ENCODE data around the gene TRIM24. TPM values are rescaled to one million over a fixed set of nuclear protein-coding genes. Genes with fewer than 3 reads are reported as not detected.
A peak's percentile ranks its signal among the peaks of the same experiment; 100 is the strongest.
"Not testable (repeated sequence)": the region's sequence is repeated elsewhere in the genome, so short reads cannot be mapped to it uniquely, and the experiment has no call there.

TRIM24 gene
- total and polyA plus RNA-seq, 4 donors, result 3.3 to 13.8 (median 8.3) TPM

DNA sequence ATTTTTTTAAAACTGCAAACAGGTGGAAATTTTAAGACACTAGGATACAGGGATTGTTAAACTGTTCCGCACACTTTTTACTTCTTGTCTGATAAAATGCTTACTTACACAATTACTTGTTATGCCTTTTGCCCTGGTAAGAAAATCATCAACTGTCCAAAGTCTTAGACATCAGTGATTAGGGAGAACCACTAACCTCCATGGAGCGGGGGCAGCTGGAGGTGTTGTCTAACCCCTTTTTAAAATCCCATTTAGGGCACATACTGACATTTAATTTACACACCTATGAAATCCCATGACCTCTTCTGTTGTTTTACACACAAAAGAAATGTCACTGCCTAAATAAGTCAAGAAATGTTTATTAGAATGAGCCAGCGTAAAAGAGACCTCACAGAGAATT is 65.7 kb downstream of the TRIM24 start:
- WGBS, 2 donors, result 97% methylated on average over 3 of the region's 3 CpGs
- H3K4me3 ChIP-seq (ENCODE audit: low read length in 2 of 2), result no peak overlapping the region
- H3K4me1 ChIP-seq (ENCODE audit: control insufficient read depth in 1 of 2, insufficient read depth in 2 of 2, low read length in 2 of 2), result no peaks in the 10 kb centered on the region
- peaks cover 5 to 8% of the 10 kb centered on the region in 2 donors for H3K36me3 ChIP-seq (ENCODE audit: control insufficient read depth in 1 of 2, insufficient read depth in 2 of 2, low read length in 1 of 2)
- H3K27ac ChIP-seq (ENCODE audit: low read depth in 1 of 2, low read length in 2 of 2), result no peak overlapping the region
- H3K9me3 ChIP-seq (ENCODE audit: control insufficient read depth, low read length), result peaks cover 4% of the 10 kb centered on the region
- H3K27me3 ChIP-seq (ENCODE audit: control insufficient read depth in 1 of 2, insufficient read depth in 2 of 2, low read length in 1 of 2), result no peaks in the 10 kb centered on the region
- intact Hi-C loops (cut with DNase I), result no loop called here
- DNase-seq (no peak), ATAC-seq (ENCODE audit: low FRiP score) (no peak)

DNA sequence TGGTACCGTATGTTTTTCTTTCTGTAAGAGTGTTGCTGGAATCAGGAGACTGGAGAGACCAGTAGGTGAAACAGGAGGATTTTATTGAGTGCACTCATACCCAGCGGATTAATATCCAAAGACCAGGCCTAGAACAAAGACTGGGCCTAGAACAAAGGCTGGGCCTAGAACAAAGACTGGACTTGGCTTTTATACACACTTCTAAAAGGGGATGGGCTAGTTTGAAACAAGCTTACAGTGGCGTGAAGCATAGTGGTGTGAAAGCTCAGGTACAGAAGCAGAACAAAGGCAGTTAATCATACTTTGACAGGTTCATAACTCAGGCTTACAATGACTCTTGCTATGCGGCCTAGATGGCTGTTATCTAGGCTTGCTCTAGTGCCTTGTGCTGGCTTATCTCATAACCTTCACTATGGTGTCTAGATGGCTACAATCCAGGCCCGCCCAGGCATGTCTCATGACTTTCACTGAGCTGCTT is 67.7 kb downstream of the TRIM24 start:
- H3K4me1 ChIP-seq (ENCODE audit: control insufficient read depth in 1 of 2, insufficient read depth in 2 of 2, low read length in 2 of 2), result no peaks in the 10 kb centered on the region
- H3K27me3 ChIP-seq (ENCODE audit: control insufficient read depth in 1 of 2, insufficient read depth in 2 of 2, low read length in 1 of 2), result no peaks in the 10 kb centered on the region
- H3K36me3 ChIP-seq (ENCODE audit: control insufficient read depth in 1 of 2, insufficient read depth in 2 of 2, low read length in 1 of 2), result peaks cover 5 to 8% of the 10 kb centered on the region in 2 donors
- DNase-seq, result no peak
- no peak for ATAC-seq (ENCODE audit: low FRiP score)
- no peak overlapping the region for H3K27ac ChIP-seq (ENCODE audit: low read depth in 1 of 2, low read length in 2 of 2)
- intact Hi-C loops (cut with DNase I), result no loop called here
- 86 to 94% methylated on average over 5 of the region's 5 CpGs for WGBS, 2 donors
- peaks cover 4% of the 10 kb centered on the region for H3K9me3 ChIP-seq (ENCODE audit: control insufficient read depth, low read length)
- H3K4me3 ChIP-seq (ENCODE audit: low read length in 2 of 2), result no peak overlapping the region

DNA sequence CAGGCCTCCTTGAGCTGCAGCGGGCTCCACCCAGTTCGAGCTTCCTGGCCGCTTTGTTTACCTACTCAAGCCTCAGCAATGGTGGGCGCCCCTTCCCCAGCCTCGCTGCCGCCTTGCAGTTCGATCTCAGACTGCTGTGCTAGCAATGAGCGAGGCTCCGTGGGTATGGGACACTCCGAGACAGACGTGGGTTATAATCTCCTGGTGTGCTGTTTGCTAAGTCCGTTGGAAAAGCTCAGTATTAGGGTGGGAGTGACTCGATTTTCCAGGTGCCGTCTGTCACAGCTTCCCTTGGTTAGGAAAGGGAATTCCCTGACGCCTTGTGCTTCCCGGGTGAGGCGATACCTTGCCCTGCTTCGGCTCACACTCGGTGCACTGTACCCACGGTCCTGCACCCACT is 76.8 kb downstream of the TRIM24 start:
- ATAC-seq (ENCODE audit: low FRiP score); H3K27ac ChIP-seq (ENCODE audit: low read depth in 1 of 2, low read length in 2 of 2); H3K4me1 ChIP-seq (ENCODE audit: control insufficient read depth in 1 of 2, insufficient read depth in 2 of 2, low read length in 2 of 2); H3K27me3 ChIP-seq (ENCODE audit: control insufficient read depth in 1 of 2, insufficient read depth in 2 of 2, low read length in 1 of 2); intact Hi-C loops (cut with DNase I); H3K4me3 ChIP-seq (ENCODE audit: low read length in 2 of 2); H3K36me3 ChIP-seq (ENCODE audit: control insufficient read depth in 1 of 2, insufficient read depth in 2 of 2, low read length in 1 of 2); H3K9me3 ChIP-seq (ENCODE audit: control insufficient read depth, low read length): not testable (repeated sequence)
- WGBS, 2 donors, result 92 to 97% methylated on average over 19 to 20 of the region's 20 CpGs
- peak in 1 of 2 donors; percentile 41 for DNase-seq

DNA sequence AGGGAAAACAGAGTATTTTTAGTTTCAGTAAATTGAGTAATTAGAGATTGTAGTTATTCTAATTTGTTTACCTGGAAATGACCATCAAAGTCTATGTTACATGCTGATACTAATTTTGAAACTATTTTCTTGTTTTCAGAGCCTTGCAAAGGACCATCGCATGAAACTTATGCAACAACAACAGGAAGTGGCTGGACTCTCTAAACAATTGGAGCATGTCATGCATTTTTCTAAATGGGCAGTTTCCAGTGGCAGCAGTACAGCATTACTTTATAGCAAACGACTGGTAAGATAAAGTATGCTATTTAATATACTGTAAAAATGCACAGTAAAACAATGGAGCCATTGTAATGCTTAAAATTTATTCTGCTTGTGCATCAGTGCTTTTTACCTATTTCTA is 78.5 kb downstream of the TRIM24 start:
- intact Hi-C loops (cut with DNase I), result no loop called here
- WGBS, 2 donors, result 47 to 49% methylated on average over 2 of the region's 2 CpGs
- Histone ChIP-seq H3K4me3 (ENCODE audit: low read length in 2 of 2) (no peak overlapping the region), H3K27me3 (ENCODE audit: control insufficient read depth in 1 of 2, insufficient read depth in 2 of 2, low read length in 1 of 2) (no peaks in the 10 kb centered on the region), H3K9me3 (ENCODE audit: control insufficient read depth, low read length) (no peaks in the 10 kb centered on the region), H3K36me3 (ENCODE audit: control insufficient read depth in 1 of 2, insufficient read depth in 2 of 2, low read length in 1 of 2) (peaks cover 0 to 4% of the 10 kb centered on the region in 2 donors), H3K4me1 (ENCODE audit: control insufficient read depth in 1 of 2, insufficient read depth in 2 of 2, low read length in 2 of 2) (no peaks in the 10 kb centered on the region), H3K27ac (ENCODE audit: low read depth in 1 of 2, low read length in 2 of 2) (no peak overlapping the region)
- ATAC-seq (ENCODE audit: low FRiP score) (no peak), DNase-seq (no peak)

DNA sequence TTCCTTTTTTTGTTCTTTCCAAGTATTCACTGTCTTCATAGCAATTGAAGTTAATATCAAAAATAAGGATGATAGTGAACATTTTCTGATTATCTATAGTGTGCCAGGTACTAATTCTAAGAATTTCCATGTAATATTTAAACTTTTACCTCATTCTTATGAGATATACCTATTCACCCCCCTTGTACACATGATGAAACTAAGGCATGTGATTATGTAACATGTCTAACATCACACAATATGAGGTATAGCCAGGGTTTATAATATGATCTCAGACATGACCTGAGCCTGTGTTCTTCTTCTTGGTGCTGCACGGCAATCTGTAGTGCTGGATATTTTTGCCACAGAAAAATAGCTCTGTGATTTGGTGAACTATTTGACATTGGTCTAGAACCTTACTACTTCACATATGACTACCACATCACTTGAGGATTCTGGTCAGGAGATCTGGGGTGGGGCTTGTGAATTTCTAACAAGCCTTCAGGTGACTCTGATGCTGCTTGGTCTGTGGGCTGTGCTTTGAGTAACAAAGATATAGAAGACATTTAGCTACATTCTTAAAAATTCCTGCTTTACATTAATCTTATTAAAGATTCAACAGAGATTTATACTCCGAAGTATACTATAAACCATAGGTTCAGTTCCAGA is 79.1 kb downstream of the TRIM24 start:
- Histone ChIP-seq H3K9me3 (ENCODE audit: control insufficient read depth, low read length) (no peaks in the 10 kb centered on the region), H3K27me3 (ENCODE audit: control insufficient read depth in 1 of 2, insufficient read depth in 2 of 2, low read length in 1 of 2) (no peaks in the 10 kb centered on the region), H3K4me1 (ENCODE audit: control insufficient read depth in 1 of 2, insufficient read depth in 2 of 2, low read length in 2 of 2) (no peaks in the 10 kb centered on the region), H3K36me3 (ENCODE audit: control insufficient read depth in 1 of 2, insufficient read depth in 2 of 2, low read length in 1 of 2) (peaks cover 0 to 4% of the 10 kb centered on the region in 2 donors), H3K4me3 (ENCODE audit: low read length in 2 of 2) (no peak overlapping the region), H3K27ac (ENCODE audit: low read depth in 1 of 2, low read length in 2 of 2) (no peak overlapping the region)
- DNase-seq, result no peak
- WGBS, 2 donors, result 71 to 79% methylated on average over 2 of the region's 2 CpGs
- ATAC-seq (ENCODE audit: low FRiP score), result no peak
- intact Hi-C loops (cut with DNase I), result no loop called here

DNA sequence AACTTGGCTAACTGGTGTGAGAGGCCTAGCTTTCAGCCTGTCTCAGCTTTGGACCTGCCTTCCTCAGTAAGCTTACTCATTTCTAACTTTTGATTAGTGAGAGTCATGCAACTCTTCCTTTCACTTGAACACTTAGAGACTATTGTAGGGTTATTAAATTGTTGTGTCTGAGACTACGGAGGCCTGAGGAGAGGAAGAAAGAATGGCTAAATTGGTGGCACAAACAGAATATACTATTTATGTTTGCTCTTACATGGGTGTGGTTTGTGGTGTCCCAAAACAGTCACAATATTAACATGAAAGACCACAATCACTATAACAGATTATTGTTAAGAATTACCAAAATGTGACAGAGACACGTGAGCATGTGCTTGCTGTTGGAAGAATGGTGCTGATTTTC is 82.1 kb downstream of the TRIM24 start:
- Histone ChIP-seq H3K27ac (ENCODE audit: low read depth in 1 of 2, low read length in 2 of 2) (no peak overlapping the region), H3K9me3 (ENCODE audit: control insufficient read depth, low read length) (no peaks in the 10 kb centered on the region), H3K27me3 (ENCODE audit: control insufficient read depth in 1 of 2, insufficient read depth in 2 of 2, low read length in 1 of 2) (no peaks in the 10 kb centered on the region), H3K4me3 (ENCODE audit: low read length in 2 of 2) (no peak overlapping the region), H3K36me3 (ENCODE audit: control insufficient read depth in 1 of 2, insufficient read depth in 2 of 2, low read length in 1 of 2) (peaks cover 0 to 4% of the 10 kb centered on the region in 2 donors), H3K4me1 (ENCODE audit: control insufficient read depth in 1 of 2, insufficient read depth in 2 of 2, low read length in 2 of 2) (no peaks in the 10 kb centered on the region)
- no peak for DNase-seq
- no peak for ATAC-seq (ENCODE audit: low FRiP score)
- 96 to 97% methylated on average over 2 of the region's 2 CpGs for WGBS, 2 donors
- intact Hi-C loops (cut with DNase I), result no loop called here

DNA sequence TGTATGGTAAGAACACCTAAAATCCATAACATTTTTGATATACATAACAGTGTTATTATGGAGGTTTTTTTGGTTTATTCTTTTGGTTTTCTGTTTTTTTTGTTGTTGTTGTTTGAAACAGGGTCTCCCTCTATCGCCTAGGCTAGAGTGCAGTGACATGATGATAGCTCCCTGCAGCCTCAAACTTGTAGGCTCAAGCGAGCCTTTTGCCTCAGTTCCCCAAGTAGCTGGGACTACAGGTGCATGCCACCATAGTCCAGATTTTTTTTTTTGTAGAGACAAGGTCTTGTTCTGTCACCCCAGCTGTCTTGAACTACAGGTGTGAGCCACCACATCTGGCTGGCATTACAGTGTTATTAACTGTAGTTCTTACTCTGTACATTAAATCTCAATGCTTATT is 83.7 kb downstream of the TRIM24 start:
- Histone ChIP-seq H3K4me3 (ENCODE audit: low read length in 2 of 2) (no peak overlapping the region), H3K36me3 (ENCODE audit: control insufficient read depth in 1 of 2, insufficient read depth in 2 of 2, low read length in 1 of 2) (peaks cover 0 to 4% of the 10 kb centered on the region in 2 donors), H3K9me3 (ENCODE audit: control insufficient read depth, low read length) (no peaks in the 10 kb centered on the region), H3K27ac (ENCODE audit: low read depth in 1 of 2, low read length in 2 of 2) (no peak overlapping the region), H3K27me3 (ENCODE audit: control insufficient read depth in 1 of 2, insufficient read depth in 2 of 2, low read length in 1 of 2) (no peaks in the 10 kb centered on the region), H3K4me1 (ENCODE audit: control insufficient read depth in 1 of 2, insufficient read depth in 2 of 2, low read length in 2 of 2) (no peaks in the 10 kb centered on the region)
- no peak for DNase-seq
- 94 to 96% methylated on average over 2 of the region's 2 CpGs for WGBS, 2 donors
- intact Hi-C loops (cut with DNase I), result no loop called here
- no peak for ATAC-seq (ENCODE audit: low FRiP score)

DNA sequence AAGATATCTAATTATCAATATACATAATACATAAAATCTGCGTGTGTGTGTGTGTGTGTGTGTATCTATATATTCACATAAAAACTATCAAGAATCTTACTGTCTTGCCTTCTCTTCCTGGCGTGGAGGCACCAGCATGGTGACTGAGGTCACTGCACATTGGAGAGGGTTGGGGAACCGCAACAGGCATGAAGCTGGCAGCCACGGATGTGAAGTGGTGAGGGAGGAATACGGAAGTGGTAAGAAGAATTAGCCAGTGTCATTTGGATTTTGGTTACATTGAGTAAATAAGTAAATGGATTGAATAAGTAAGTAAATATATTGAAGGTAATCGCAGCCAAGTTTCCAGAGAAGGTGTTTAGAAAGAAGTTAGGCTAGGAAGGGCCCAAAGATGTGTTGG is 85.1 kb downstream of the TRIM24 start:
- no peak overlapping the region for H3K27ac ChIP-seq (ENCODE audit: low read depth in 1 of 2, low read length in 2 of 2)
- 80 to 81% methylated on average over 6 of the region's 6 CpGs for WGBS, 2 donors
- intact Hi-C loops (cut with DNase I), result no loop called here
- DNase-seq (no peak), ATAC-seq (ENCODE audit: low FRiP score) (no peak)
- no peaks in the 10 kb centered on the region for H3K4me1 ChIP-seq (ENCODE audit: control insufficient read depth in 1 of 2, insufficient read depth in 2 of 2, low read length in 2 of 2)
- H3K9me3 ChIP-seq (ENCODE audit: control insufficient read depth, low read length), result no peaks in the 10 kb centered on the region
- no peaks in the 10 kb centered on the region for H3K27me3 ChIP-seq (ENCODE audit: control insufficient read depth in 1 of 2, insufficient read depth in 2 of 2, low read length in 1 of 2)
- H3K36me3 ChIP-seq (ENCODE audit: control insufficient read depth in 1 of 2, insufficient read depth in 2 of 2, low read length in 1 of 2), result peaks cover 2 to 3% of the 10 kb centered on the region in 2 donors
- H3K4me3 ChIP-seq (ENCODE audit: low read length in 2 of 2), result no peak overlapping the region

DNA sequence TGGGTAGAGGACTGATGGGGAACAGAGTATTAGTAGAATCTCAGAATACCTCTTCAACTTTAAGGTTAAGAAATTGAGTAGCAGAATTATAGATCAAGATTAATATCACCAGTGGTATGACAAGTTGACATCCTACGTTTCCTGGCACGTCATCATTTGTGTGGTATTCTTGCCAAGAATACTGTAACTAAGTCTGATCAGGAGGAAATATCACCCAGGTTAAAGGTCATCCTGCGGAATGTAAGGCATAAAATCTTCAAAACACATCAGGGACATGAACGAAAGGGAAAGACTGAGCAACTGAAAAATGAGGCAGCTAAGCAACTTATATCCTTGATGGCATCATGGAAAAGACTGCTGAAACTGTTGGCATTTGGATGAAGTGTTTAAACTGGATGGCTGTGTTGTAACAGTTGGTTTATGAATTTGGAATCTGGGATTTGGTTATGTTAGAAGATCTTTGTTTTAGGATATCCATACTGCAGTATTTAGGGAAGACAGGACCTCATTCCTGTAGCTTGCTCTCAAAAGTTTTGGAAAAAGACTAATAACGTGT is 86.1 kb downstream of the TRIM24 start:
- Histone ChIP-seq H3K4me1 (ENCODE audit: control insufficient read depth in 1 of 2, insufficient read depth in 2 of 2, low read length in 2 of 2) (no peaks in the 10 kb centered on the region), H3K27me3 (ENCODE audit: control insufficient read depth in 1 of 2, insufficient read depth in 2 of 2, low read length in 1 of 2) (no peaks in the 10 kb centered on the region), H3K4me3 (ENCODE audit: low read length in 2 of 2) (no peak overlapping the region), H3K36me3 (ENCODE audit: control insufficient read depth in 1 of 2, insufficient read depth in 2 of 2, low read length in 1 of 2) (peaks cover 2 to 3% of the 10 kb centered on the region in 2 donors), H3K9me3 (ENCODE audit: control insufficient read depth, low read length) (no peaks in the 10 kb centered on the region), H3K27ac (ENCODE audit: low read depth in 1 of 2, low read length in 2 of 2) (no peak overlapping the region)
- intact Hi-C loops (cut with DNase I), result no loop called here
- ATAC-seq (ENCODE audit: low FRiP score) (no peak), DNase-seq (no peak)
- 64 to 65% methylated on average over 5 of the region's 5 CpGs for WGBS, 2 donors
